Measurements from ENCODE around the gene NECTIN1.

DNA sequence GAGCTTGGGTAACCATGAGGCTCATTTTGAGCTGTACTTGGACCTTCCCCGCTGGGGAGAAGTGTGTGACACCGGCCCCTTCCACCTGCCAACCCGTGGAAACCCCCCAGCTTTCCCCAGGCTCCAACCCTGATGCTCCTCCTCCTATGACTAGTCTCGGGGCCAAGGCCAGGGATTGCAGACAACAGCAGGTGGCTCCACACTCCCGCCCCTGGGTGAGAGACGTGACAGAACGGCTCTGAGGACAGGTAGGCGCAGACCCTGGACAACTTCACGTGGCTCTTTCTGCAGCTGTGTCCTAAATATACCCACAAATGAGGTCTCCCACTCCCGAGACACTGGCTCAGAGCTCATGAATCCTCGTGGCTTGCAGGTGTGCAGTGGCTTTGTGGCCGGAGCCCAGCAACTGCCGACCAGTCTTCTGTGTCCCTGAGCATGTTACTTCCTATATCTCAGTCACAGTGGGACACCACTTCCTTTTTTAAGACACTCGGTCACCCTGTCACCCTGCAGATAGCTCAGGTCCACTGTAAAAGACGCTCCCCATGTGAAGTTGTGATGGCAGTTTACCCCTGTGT lies 55.2 kb downstream of the NECTIN1 start:
- peak; percentile 9 for TF ChIP-seq CTCF (IDR thresholded peaks at IDR 0.05; ENCODE audit: insufficient read depth, low read length)
- TF ChIP-seq, protein P1, sequence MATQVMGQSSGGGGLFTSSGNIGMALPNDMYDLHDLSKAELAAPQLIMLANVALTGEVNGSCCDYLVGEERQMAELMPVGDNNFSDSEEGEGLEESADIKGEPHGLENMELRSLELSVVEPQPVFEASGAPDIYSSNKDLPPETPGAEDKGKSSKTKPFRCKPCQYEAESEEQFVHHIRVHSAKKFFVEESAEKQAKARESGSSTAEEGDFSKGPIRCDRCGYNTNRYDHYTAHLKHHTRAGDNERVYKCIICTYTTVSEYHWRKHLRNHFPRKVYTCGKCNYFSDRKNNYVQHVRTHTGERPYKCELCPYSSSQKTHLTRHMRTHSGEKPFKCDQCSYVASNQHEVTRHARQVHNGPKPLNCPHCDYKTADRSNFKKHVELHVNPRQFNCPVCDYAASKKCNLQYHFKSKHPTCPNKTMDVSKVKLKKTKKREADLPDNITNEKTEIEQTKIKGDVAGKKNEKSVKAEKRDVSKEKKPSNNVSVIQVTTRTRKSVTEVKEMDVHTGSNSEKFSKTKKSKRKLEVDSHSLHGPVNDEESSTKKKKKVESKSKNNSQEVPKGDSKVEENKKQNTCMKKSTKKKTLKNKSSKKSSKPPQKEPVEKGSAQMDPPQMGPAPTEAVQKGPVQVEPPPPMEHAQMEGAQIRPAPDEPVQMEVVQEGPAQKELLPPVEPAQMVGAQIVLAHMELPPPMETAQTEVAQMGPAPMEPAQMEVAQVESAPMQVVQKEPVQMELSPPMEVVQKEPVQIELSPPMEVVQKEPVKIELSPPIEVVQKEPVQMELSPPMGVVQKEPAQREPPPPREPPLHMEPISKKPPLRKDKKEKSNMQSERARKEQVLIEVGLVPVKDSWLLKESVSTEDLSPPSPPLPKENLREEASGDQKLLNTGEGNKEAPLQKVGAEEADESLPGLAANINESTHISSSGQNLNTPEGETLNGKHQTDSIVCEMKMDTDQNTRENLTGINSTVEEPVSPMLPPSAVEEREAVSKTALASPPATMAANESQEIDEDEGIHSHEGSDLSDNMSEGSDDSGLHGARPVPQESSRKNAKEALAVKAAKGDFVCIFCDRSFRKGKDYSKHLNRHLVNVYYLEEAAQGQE (IDR thresholded peaks at IDR 0.05; ENCODE audit: insufficient replicate concordance, low read depth), result no peak
- peak; percentile 83 for TF ChIP-seq POLR2AphosphoS5 (IDR thresholded peaks at IDR 0.05; ENCODE audit: low read depth)
